GM12878 (cell line): ENCODE results near the gene CXorf66. TPM values are rescaled to one million over a fixed set of nuclear protein-coding genes. Genes with fewer than 3 reads are reported as not detected.

Experiments
- CHD2 ChIP-seq: IDR thresholded peaks from 2 replicates; pipeline ENCODE4 v1.6.1; 2011; ENCODE audit warnings: low read depth, low read length, improper control_type of control experiment, borderline replicate concordance
- CREM ChIP-seq: IDR thresholded peaks from 2 replicates; pipeline ENCODE4 v1.6.1; 2014; ENCODE audit warnings: antibody characterized with exemption, low read depth
- EGR1 ChIP-seq, 2 experiments: IDR thresholded peaks; 1 replicate in 1 of 2; 2 replicates in 1 of 2; pipeline ENCODE4 v1.6.1; 2011 to 2012; ENCODE audit warnings: low read depth in 2 of 2, low read length in 2 of 2, borderline replicate concordance in 1 of 2, mild to moderate bottlenecking in 1 of 2, moderate library complexity in 1 of 2
- EZH2 ChIP-seq: IDR thresholded peaks from 2 replicates; pipeline ENCODE4 v1.6.1; 2012; ENCODE audit warnings: low read depth, mild to moderate bottlenecking, control low read depth, inconsistent platforms, low read length, borderline replicate concordance; ENCODE audit not compliant: control insufficient read depth
- FOS ChIP-seq: IDR thresholded peaks from 3 replicates; pipeline ENCODE4 v1.6.1; 2011; ENCODE audit warnings: borderline replicate concordance; ENCODE audit not compliant: insufficient read length; ENCODE audit errors: extremely low read depth
- MEF2A ChIP-seq: IDR thresholded peaks from 2 replicates; pipeline ENCODE4 v1.6.1; 2011; ENCODE audit warnings: low read depth, mild to moderate bottlenecking, low read length, moderate library complexity; ENCODE audit not compliant: insufficient read depth
- POLR2AphosphoS5 ChIP-seq: IDR thresholded peaks from 2 replicates; pipeline ENCODE4 v1.6.1; 2011; ENCODE audit warnings: mild to moderate bottlenecking, low read length, inconsistent platforms
- RB1 ChIP-seq: fragments of 450-650 bp; formaldehyde crosslinking; IDR thresholded peaks from 2 replicates; pipeline ENCODE4 v1.6.1; 2017; ENCODE audit warnings: mild to moderate bottlenecking, borderline replicate concordance
- SPI1 ChIP-seq: IDR thresholded peaks from 2 replicates; pipeline ENCODE4 v1.6.1; 2011; ENCODE audit warnings: low read depth, mild to moderate bottlenecking, low read length, moderate library complexity, borderline replicate concordance; ENCODE audit not compliant: insufficient read depth
- SRF ChIP-seq, 2 experiments: IDR thresholded peaks; 2 replicates each; pipeline ENCODE4 v1.6.1; 2011; ENCODE audit warnings: low read depth in 2 of 2, low read length in 2 of 2, mild to moderate bottlenecking in 1 of 2, moderate library complexity in 1 of 2
- SUZ12 ChIP-seq: fragments of 200-600 bp; sonication (generic); IDR thresholded peaks from one replicate; pipeline ENCODE4 v1.6.1; 2018; ENCODE audit warnings: antibody characterized with exemption, mild to moderate bottlenecking; ENCODE audit not compliant: unreplicated experiment
- WRNIP1 ChIP-seq: IDR thresholded peaks from 2 replicates; pipeline ENCODE4 v1.6.1; 2011; ENCODE audit warnings: low read depth, low read length, improper control_type of control experiment, borderline replicate concordance
- polyA plus RNA-seq, 11 experiments: library from polyadenylated mRNA; depleted of rRNA in 4 of 11; unstranded in 6 of 11; stranded (reverse) in 5 of 11; fragments of >200 nt; fragmentation: Nextera tagmentation in 4 of 11; fragmentation: Illumina TruSeq in 1 of 11; extraction: Ambion mirVana in 4 of 11; extraction: Trizol in 1 of 11; gene quantifications; 1 replicate in 1 of 11; 2 replicates in 10 of 11; pipeline versions ENCODE4 v1.2.1 to v1.2.3, GENCODE V29; 2011 to 2016; ENCODE audit warnings: inconsistent platforms in 2 of 11, missing spikeins in 2 of 11, low read depth in 1 of 11
- total RNA-seq, 4 experiments: library from RNA; depleted of rRNA in 3 of 4; stranded (reverse); fragments of >200 nt in 3 of 4; fragmentation: Illumina TruSeq in 1 of 4; extraction: Trizol in 1 of 4; gene quantifications; 2 replicates each; pipeline versions ENCODE4 v1.2.1 to v1.2.3, GENCODE V29; 2013 to 2021
- TF ChIP-seq, protein P1 (sequence below): IDR thresholded peaks from 2 replicates; pipeline ENCODE4 v1.6.1; 2012; ENCODE audit warnings: low read depth, low read length, improper control_type of control experiment
- TF ChIP-seq, protein P2 (sequence below): fragments of 450-650 bp; IDR thresholded peaks from 2 replicates; pipeline ENCODE4 v1.6.1; 2018; ENCODE audit warnings: mild to moderate bottlenecking, low read depth, moderate library complexity; ENCODE audit not compliant: partially characterized antibody
- TF ChIP-seq, protein P3 (sequence below): fragments of 450-650 bp; IDR thresholded peaks from 2 replicates; pipeline ENCODE4 v1.6.1; 2017; ENCODE audit warnings: mild to moderate bottlenecking, moderate library complexity
- TF ChIP-seq, protein P4 (sequence below): IDR thresholded peaks from 2 replicates; pipeline ENCODE4 v1.6.1; 2012; ENCODE audit warnings: mild to moderate bottlenecking, low read depth, low read length

The CXorf66 gene
- total and polyA plus RNA-seq, 10 of the 15 experiments (the other 5 are each of a cell fraction or from before 2014, with no cell fraction given): not detected

DNA sequence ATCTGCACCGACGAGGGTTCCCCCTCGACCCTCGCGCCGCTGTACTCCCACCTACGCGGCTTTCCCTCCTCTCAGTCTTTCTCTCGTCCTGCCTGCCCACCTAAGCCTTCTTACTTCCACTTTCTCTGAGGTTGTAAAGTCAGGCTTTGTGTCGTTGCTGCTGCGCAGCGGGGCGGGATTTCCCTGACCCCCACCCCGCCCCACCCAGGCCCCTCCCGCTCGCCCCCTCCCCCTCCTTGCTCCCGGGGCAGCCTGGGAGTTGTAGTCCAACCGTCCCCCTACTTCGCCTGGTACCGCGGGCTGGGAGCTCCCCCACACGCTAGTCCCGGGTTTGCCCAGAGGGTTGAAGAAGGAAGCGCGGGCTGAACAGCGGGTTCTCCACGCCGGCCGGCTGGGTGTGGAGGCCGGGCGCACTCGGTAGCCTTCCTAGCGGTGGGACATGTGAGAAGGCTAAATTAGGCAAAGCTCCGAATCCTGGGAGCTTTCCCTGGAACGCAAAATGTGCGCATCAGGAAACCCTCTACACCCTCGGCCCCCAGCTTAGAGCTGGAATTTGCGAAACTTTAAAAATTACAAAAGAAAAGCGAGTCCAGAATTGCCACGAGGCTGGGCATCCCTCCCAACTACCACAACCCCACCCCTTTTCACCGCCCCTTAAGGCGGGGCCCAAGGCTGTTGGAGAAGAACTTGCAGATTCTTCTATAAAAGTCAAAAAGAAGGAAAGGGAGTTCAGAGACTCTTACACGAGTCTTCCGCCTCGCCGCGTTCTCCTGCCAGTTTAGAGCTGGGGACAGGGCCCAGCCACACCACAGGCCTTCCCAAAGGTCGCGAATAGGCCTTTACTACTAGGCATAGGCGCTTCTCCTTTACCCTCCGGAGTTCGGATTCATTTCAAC, 32.2 kb downstream of the CXorf66 start, which contains the start of gene ATP11C (continued):
- TF ChIP-seq EZH2 (no peak), POLR2AphosphoS5 (peak; percentile 81), SRF (IDR thresholded peaks at IDR 0.05; ENCODE audit: low read depth in 2 of 2, low read length in 2 of 2) (0 out of 4 replicates have a peak, but pooled peaks of 1 of the 2 experiments have one; percentile 15), CHD2 (peak; percentile 52; the same call in 1 of the 2 replicates), EGR1 (IDR thresholded peaks at IDR 0.05; ENCODE audit: borderline replicate concordance in 1 of 2, low read depth in 2 of 2, low read length in 2 of 2) (no peak), CREM (no peak), FOS (no peak), MEF2A (no peak), WRNIP1 (no peak), SUZ12 (no peak), SPI1 (no peak), RB1 (no peak)
- TF ChIP-seq, protein P1, sequence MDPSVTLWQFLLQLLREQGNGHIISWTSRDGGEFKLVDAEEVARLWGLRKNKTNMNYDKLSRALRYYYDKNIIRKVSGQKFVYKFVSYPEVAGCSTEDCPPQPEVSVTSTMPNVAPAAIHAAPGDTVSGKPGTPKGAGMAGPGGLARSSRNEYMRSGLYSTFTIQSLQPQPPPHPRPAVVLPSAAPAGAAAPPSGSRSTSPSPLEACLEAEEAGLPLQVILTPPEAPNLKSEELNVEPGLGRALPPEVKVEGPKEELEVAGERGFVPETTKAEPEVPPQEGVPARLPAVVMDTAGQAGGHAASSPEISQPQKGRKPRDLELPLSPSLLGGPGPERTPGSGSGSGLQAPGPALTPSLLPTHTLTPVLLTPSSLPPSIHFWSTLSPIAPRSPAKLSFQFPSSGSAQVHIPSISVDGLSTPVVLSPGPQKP: no peak
- TF ChIP-seq, protein P2, sequence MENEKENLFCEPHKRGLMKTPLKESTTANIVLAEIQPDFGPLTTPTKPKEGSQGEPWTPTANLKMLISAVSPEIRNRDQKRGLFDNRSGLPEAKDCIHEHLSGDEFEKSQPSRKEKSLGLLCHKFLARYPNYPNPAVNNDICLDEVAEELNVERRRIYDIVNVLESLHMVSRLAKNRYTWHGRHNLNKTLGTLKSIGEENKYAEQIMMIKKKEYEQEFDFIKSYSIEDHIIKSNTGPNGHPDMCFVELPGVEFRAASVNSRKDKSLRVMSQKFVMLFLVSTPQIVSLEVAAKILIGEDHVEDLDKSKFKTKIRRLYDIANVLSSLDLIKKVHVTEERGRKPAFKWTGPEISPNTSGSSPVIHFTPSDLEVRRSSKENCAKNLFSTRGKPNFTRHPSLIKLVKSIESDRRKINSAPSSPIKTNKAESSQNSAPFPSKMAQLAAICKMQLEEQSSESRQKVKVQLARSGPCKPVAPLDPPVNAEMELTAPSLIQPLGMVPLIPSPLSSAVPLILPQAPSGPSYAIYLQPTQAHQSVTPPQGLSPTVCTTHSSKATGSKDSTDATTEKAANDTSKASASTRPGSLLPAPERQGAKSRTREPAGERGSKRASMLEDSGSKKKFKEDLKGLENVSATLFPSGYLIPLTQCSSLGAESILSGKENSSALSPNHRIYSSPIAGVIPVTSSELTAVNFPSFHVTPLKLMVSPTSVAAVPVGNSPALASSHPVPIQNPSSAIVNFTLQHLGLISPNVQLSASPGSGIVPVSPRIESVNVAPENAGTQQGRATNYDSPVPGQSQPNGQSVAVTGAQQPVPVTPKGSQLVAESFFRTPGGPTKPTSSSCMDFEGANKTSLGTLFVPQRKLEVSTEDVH: no peak
- TF ChIP-seq, protein P3, sequence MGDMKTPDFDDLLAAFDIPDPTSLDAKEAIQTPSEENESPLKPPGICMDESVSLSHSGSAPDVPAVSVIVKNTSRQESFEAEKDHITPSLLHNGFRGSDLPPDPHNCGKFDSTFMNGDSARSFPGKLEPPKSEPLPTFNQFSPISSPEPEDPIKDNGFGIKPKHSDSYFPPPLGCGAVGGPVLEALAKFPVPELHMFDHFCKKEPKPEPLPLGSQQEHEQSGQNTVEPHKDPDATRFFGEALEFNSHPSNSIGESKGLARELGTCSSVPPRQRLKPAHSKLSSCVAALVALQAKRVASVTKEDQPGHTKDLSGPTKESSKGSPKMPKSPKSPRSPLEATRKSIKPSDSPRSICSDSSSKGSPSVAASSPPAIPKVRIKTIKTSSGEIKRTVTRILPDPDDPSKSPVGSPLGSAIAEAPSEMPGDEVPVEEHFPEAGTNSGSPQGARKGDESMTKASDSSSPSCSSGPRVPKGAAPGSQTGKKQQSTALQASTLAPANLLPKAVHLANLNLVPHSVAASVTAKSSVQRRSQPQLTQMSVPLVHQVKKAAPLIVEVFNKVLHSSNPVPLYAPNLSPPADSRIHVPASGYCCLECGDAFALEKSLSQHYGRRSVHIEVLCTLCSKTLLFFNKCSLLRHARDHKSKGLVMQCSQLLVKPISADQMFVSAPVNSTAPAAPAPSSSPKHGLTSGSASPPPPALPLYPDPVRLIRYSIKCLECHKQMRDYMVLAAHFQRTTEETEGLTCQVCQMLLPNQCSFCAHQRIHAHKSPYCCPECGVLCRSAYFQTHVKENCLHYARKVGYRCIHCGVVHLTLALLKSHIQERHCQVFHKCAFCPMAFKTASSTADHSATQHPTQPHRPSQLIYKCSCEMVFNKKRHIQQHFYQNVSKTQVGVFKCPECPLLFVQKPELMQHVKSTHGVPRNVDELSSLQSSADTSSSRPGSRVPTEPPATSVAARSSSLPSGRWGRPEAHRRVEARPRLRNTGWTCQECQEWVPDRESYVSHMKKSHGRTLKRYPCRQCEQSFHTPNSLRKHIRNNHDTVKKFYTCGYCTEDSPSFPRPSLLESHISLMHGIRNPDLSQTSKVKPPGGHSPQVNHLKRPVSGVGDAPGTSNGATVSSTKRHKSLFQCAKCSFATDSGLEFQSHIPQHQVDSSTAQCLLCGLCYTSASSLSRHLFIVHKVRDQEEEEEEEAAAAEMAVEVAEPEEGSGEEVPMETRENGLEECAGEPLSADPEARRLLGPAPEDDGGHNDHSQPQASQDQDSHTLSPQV: no peak
- TF ChIP-seq, protein P4, sequence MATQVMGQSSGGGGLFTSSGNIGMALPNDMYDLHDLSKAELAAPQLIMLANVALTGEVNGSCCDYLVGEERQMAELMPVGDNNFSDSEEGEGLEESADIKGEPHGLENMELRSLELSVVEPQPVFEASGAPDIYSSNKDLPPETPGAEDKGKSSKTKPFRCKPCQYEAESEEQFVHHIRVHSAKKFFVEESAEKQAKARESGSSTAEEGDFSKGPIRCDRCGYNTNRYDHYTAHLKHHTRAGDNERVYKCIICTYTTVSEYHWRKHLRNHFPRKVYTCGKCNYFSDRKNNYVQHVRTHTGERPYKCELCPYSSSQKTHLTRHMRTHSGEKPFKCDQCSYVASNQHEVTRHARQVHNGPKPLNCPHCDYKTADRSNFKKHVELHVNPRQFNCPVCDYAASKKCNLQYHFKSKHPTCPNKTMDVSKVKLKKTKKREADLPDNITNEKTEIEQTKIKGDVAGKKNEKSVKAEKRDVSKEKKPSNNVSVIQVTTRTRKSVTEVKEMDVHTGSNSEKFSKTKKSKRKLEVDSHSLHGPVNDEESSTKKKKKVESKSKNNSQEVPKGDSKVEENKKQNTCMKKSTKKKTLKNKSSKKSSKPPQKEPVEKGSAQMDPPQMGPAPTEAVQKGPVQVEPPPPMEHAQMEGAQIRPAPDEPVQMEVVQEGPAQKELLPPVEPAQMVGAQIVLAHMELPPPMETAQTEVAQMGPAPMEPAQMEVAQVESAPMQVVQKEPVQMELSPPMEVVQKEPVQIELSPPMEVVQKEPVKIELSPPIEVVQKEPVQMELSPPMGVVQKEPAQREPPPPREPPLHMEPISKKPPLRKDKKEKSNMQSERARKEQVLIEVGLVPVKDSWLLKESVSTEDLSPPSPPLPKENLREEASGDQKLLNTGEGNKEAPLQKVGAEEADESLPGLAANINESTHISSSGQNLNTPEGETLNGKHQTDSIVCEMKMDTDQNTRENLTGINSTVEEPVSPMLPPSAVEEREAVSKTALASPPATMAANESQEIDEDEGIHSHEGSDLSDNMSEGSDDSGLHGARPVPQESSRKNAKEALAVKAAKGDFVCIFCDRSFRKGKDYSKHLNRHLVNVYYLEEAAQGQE: no peak
